SK-N-SH (cell line): Measurements from ENCODE around the gene PIP4K2C. TPM values are rescaled to one million over a fixed set of nuclear protein-coding genes. Genes with fewer than 3 reads are reported as not detected.

Experiments
- CTCF ChIA-PET: fragments of 300-600, 350-600 bp; formaldehyde crosslinking; extraction: SDS; loops from one replicate; lab custom pipeline; 2021; lab: Yijun Ruan, JAX
- POLR2A ChIA-PET: fragments of 350-600 bp; sonication (Branson Sonifier 250); formaldehyde crosslinking; extraction: SDS; loops from one replicate; lab custom pipeline; 2020; ENCODE audit warnings: antibody characterized with exemption, inconsistent platforms; lab: Yijun Ruan, JAX
- DNase-seq: peaks from one replicate; pipeline ENCODE4 v3.0.0; 2012
- H2AFZ ChIP-seq: fragments of 200-600 bp; sonication (generic); 2 replicates; pipeline ENCODE4 v1.8.1; 2016; ENCODE audit warnings: antibody characterized with exemption, mild to moderate bottlenecking, low read depth
- H3F3A ChIP-seq: fragments of 200-600 bp; sonication (generic); replicated peaks from 2 replicates; pipeline ENCODE3; 2016; ENCODE audit warnings: antibody characterized with exemption, mild to moderate bottlenecking; ENCODE audit not compliant: insufficient read depth
- H3K27ac ChIP-seq, 2 experiments: fragments of 200-500 bp in 1 of 2; fragments of 200-600 bp in 1 of 2; sonication (Bioruptor generic) in 1 of 2; sonication (generic), shearing (Covaris generic) in 1 of 2; 2 replicates each; pipeline versions ENCODE4 v1.5.1 to v1.6.1; 2014 to 2016; ENCODE audit warnings: low read depth in 2 of 2, inconsistent platforms in 1 of 2, low read length in 1 of 2, mild to moderate bottlenecking in 1 of 2, mixed read lengths in 1 of 2
- H3K27me3 ChIP-seq: fragments of 200-600 bp; sonication (generic), shearing (Covaris generic); 2 replicates; pipeline ENCODE4 v1.6.1; 2016; ENCODE audit warnings: mixed run types; ENCODE audit not compliant: insufficient read depth
- H3K36me3 ChIP-seq, 2 experiments: fragments of 200-500 bp in 1 of 2; fragments of 200-600 bp in 1 of 2; sonication (Bioruptor generic) in 1 of 2; sonication (generic) in 1 of 2; replicated peaks in 1 of 2; 2 replicates each; pipeline versions ENCODE3 to v1.5.1; 2014 to 2016; ENCODE audit warnings: low read length in 1 of 2, mild to moderate bottlenecking in 1 of 2; ENCODE audit not compliant: insufficient read depth in 2 of 2, control insufficient read depth in 1 of 2
- H3K4me1 ChIP-seq, 2 experiments: fragments of 200-500 bp in 1 of 2; fragments of 200-600 bp in 1 of 2; sonication (Bioruptor generic) in 1 of 2; sonication (generic), shearing (Covaris generic) in 1 of 2; 2 replicates each; pipeline versions ENCODE4 v1.5.1 to v1.6.1; 2014 to 2016; ENCODE audit warnings: low read depth in 1 of 2, low read length in 1 of 2, mixed run types in 1 of 2; ENCODE audit not compliant: insufficient read depth in 2 of 2, control insufficient read depth in 1 of 2
- H3K4me2 ChIP-seq: fragments of 200-600 bp; sonication (generic), shearing (Covaris generic); 2 replicates; pipeline ENCODE4 v1.6.1; 2017; ENCODE audit warnings: mixed run types
- H3K4me3 ChIP-seq, 2 experiments: fragments of 200-500 bp in 1 of 2; fragments of 200-600 bp in 1 of 2; sonication (Bioruptor generic) in 1 of 2; sonication (generic), shearing (Covaris generic) in 1 of 2; 2 replicates each; pipeline versions ENCODE4 v1.5.1 to v1.8.1; 2014 to 2016; ENCODE audit warnings: low read depth in 2 of 2, inconsistent platforms in 1 of 2, low read length in 1 of 2, mild to moderate bottlenecking in 1 of 2, mixed read lengths in 1 of 2, moderate library complexity in 1 of 2
- H3K79me2 ChIP-seq: fragments of 200-600 bp; sonication (generic); 2 replicates; pipeline ENCODE4 v1.8.1; 2017; ENCODE audit warnings: mild to moderate bottlenecking; ENCODE audit not compliant: insufficient read depth
- H3K9ac ChIP-seq: fragments of 200-600 bp; sonication (generic); 2 replicates; pipeline ENCODE4 v1.6.1; 2017; ENCODE audit warnings: mixed run types
- H3K9me2 ChIP-seq: fragments of 200-600 bp; sonication (generic); 2 replicates; pipeline ENCODE4 v1.6.1; 2017; ENCODE audit warnings: mixed run types
- H3K9me3 ChIP-seq: fragments of 200-600 bp; sonication (generic); 2 replicates; pipeline ENCODE4 v1.6.1; 2017; ENCODE audit warnings: mixed run types, mild to moderate bottlenecking, moderate library complexity
- H4K20me1 ChIP-seq: fragments of 200-600 bp; sonication (generic); 2 replicates; pipeline ENCODE4 v1.6.1; 2017; ENCODE audit warnings: mild to moderate bottlenecking, mixed run types; ENCODE audit not compliant: insufficient read depth
- CTCF ChIP-seq: fragments of 200-600 bp; sonication (generic); IDR thresholded peaks from 2 replicates; pipeline ENCODE4 v1.6.1; 2017; ENCODE audit warnings: antibody characterized with exemption, mild to moderate bottlenecking, moderate library complexity
- EP300 ChIP-seq, 2 experiments: IDR thresholded peaks; 2 replicates each; pipeline versions ENCODE4 v1.4.0 to v1.6.1; 2012; ENCODE audit warnings: borderline replicate concordance in 1 of 2, low read depth in 1 of 2, low read length in 1 of 2
- EZH2phosphoT487 ChIP-seq: fragments of 200-600 bp; sonication (generic); IDR thresholded peaks from 2 replicates; pipeline ENCODE4 v1.6.1; 2017; ENCODE audit warnings: low read depth, mixed run types, mild to moderate bottlenecking, antibody characterized with exemption, moderate library complexity, borderline replicate concordance
- FOSL2 ChIP-seq: IDR thresholded peaks from 2 replicates; pipeline ENCODE4 v1.4.0; 2012; ENCODE audit warnings: low read depth, mild to moderate bottlenecking, moderate library complexity, borderline replicate concordance
- FOXJ3 ChIP-seq: sonication (generic); formaldehyde crosslinking; IDR thresholded peaks from 2 replicates; pipeline ENCODE4 v1.5.1; 2020; ENCODE audit warnings: mild to moderate bottlenecking, missing genetic modification reagents
- FOXM1 ChIP-seq: IDR thresholded peaks from 2 replicates; pipeline ENCODE4 v1.4.0; 2012; ENCODE audit warnings: low read depth, mild to moderate bottlenecking
- GABPA ChIP-seq: IDR thresholded peaks from 2 replicates; pipeline ENCODE4 v1.4.0; 2012; ENCODE audit warnings: low read depth, mild to moderate bottlenecking
- IRF3 ChIP-seq: fragments of 150-350 bp; IDR thresholded peaks from 2 replicates; pipeline ENCODE4 v1.6.1; 2016; ENCODE audit warnings: mild to moderate bottlenecking, low read depth, low read length
- JUND ChIP-seq: IDR thresholded peaks from 2 replicates; pipeline ENCODE4 v1.4.0; 2012
- MXI1 ChIP-seq: IDR thresholded peaks from 2 replicates; pipeline ENCODE4 v1.6.1; 2012; ENCODE audit warnings: mild to moderate bottlenecking, low read depth, low read length, improper control_type of control experiment
- NFIC ChIP-seq: IDR thresholded peaks from 2 replicates; pipeline ENCODE4 v1.4.0; 2012; ENCODE audit warnings: borderline replicate concordance
- NRF1 ChIP-seq: IDR thresholded peaks from 2 replicates; pipeline ENCODE4 v1.6.1; 2012; ENCODE audit warnings: low read depth, mild to moderate bottlenecking, low read length
- PBX3 ChIP-seq: IDR thresholded peaks from 2 replicates; pipeline ENCODE4; 2012
- POLR2AphosphoS5 ChIP-seq: IDR thresholded peaks from 2 replicates; pipeline ENCODE4 v1.6.1; 2012; ENCODE audit warnings: low read depth, low read length
- RAD21 ChIP-seq: IDR thresholded peaks from 2 replicates; pipeline ENCODE4 v1.6.1; 2012; ENCODE audit warnings: mild to moderate bottlenecking, low read length
- RCOR1 ChIP-seq: fragments of 150-350 bp; IDR thresholded peaks from 2 replicates; pipeline ENCODE4 v1.6.1; 2017; ENCODE audit warnings: antibody characterized with exemption, low read length
- RFX5 ChIP-seq: IDR thresholded peaks from 2 replicates; pipeline ENCODE4 v1.6.1; 2012; ENCODE audit warnings: mild to moderate bottlenecking, improper control_type of control experiment, low read length
- RXRA ChIP-seq: IDR thresholded peaks from 2 replicates; pipeline ENCODE4 v1.4.0; 2012; ENCODE audit warnings: low read depth, mild to moderate bottlenecking, borderline replicate concordance
- SIN3A ChIP-seq: IDR thresholded peaks from 2 replicates; pipeline ENCODE4 v1.6.1; 2012; ENCODE audit warnings: low read depth, mild to moderate bottlenecking, low read length, moderate library complexity, borderline replicate concordance
- TCF12 ChIP-seq: IDR thresholded peaks from 2 replicates; pipeline ENCODE4 v1.4.0; 2012
- TEAD4 ChIP-seq: IDR thresholded peaks from 2 replicates; pipeline ENCODE4 v1.4.0; 2012; ENCODE audit warnings: mild to moderate bottlenecking, borderline replicate concordance; ENCODE audit not compliant: insufficient read depth
- USF2 ChIP-seq: fragments of 150-350 bp; IDR thresholded peaks from 2 replicates; pipeline ENCODE4 v1.6.1; 2017; ENCODE audit warnings: antibody characterized with exemption, low read length, low read depth, borderline replicate concordance
- YY1 ChIP-seq: IDR thresholded peaks from 2 replicates; pipeline ENCODE4 v1.4.0; 2012; ENCODE audit warnings: low read depth, mild to moderate bottlenecking
- WGBS: methylation state at CpG from one replicate; pipeline ENCODE4 v1.1.6; 2017; ENCODE audit warnings: low lambda C conversion rate; 5-methylcytosine and 5-hydroxymethylcytosine counted together
- polyA plus RNA-seq, 3 experiments: library from polyadenylated mRNA; depleted of rRNA; stranded (reverse); fragments of >200 nt; gene quantifications; 2 replicates each; pipeline ENCODE4 v1.2.3, GENCODE V29; 2012

PIP4K2C gene
- polyA plus RNA-seq, 1 of the 3 experiments (the other 2 are of a cell fraction) = 34.2 TPM

- Histone ChIP-seq H2AFZ (peak overlapping the region; percentile 82), H3K4me3 (peak overlapping the region; percentile 89 to 92), H3K36me3 (peaks cover 0 to 12% of the 10 kb centered on the region in 2 experiments), H4K20me1 (no peaks in the 10 kb centered on the region), H3K4me1 (peaks cover 8 to 14% of the 10 kb centered on the region in 2 experiments; a peak in 2 of 4 replicates), H3K79me2 (peaks cover 8% of the 10 kb centered on the region; the same call in 1 of the 2 replicates), H3K27ac (peak overlapping the region in 1 of 2 experiments; percentile 45; a peak in 1 of 4 replicates), H3K9ac (peak overlapping the region; percentile 67; the same call in 1 of the 2 replicates), H3K4me2 (peak overlapping the region; percentile 92), H3K27me3 (no peaks in the 10 kb centered on the region), H3F3A (peaks cover 3% of the 10 kb centered on the region), H3K9me3 (no peaks in the 10 kb centered on the region), H3K9me2 (no peaks in the 10 kb centered on the region)
- TF ChIP-seq PBX3 (no peak), USF2 (no peak), NFIC (no peak), EZH2phosphoT487 (no peak), NRF1 (no peak), POLR2AphosphoS5 (no peak), MXI1 (no peak), IRF3 (no peak)
- POLR2A ChIA-PET = interaction anchor here (1.2 to 2.7 kb wide), 3 partner anchors 9 to 24 kb away, joined by 3 to 21 read pairs (median 6); partner anchors contain the start of gene ARHGEF25
- CTCF ChIA-PET = interaction anchor here (0.8 to 7.0 kb wide), 8 partner anchors 8 to 145 kb away, joined by 3 to 85 read pairs (median 4); partner anchors contain the start of gene B4GALNT1
- no peak for DNase-seq
- WGBS = 15% methylated on average over 2 of the region's 2 CpGs
Observed at GRCh38 chr12:57590479-57590863, 521 bp upstream of the PIP4K2C start.

- Histone ChIP-seq H3K4me3 (peak overlapping the region; percentile 89 to 92), H3K36me3 (peaks cover 7 to 13% of the 10 kb centered on the region in 2 experiments), H3F3A (peaks cover 3% of the 10 kb centered on the region), H3K4me1 (peaks cover 8 to 14% of the 10 kb centered on the region in 2 experiments; a peak in 2 of 4 replicates), H3K9me2 (no peaks in the 10 kb centered on the region), H3K9me3 (no peaks in the 10 kb centered on the region), H2AFZ (peak overlapping the region; percentile 82), H3K27ac (no peak overlapping the region), H3K79me2 (peaks cover 8% of the 10 kb centered on the region; the same call in 1 of the 2 replicates), H3K9ac (peak overlapping the region; percentile 67), H4K20me1 (no peaks in the 10 kb centered on the region), H3K27me3 (no peaks in the 10 kb centered on the region), H3K4me2 (peak overlapping the region; percentile 92)
- ChIA-PET CTCF (interaction anchor here (0.7 to 7.0 kb wide), 11 partner anchors 10 to 144 kb away, joined by 3 to 85 read pairs (median 6); partner anchors contain the start of genes B4GALNT1 and OS9), POLR2A (interaction anchor here (1.1 to 2.7 kb wide), 6 partner anchors 8 to 153 kb away, joined by 3 to 21 read pairs (median 6); partner anchors contain the start of genes ARHGEF25 and TSPAN31)
- DNase-seq = no peak
- WGBS = 56% methylated on average over 10 of the region's 10 CpGs
- TF ChIP-seq SIN3A (no peak), RAD21 (no peak), GABPA (no peak), YY1 (no peak), RXRA (no peak), FOXM1 (no peak), POLR2AphosphoS5 (no peak), JUND (no peak), FOSL2 (no peak), RCOR1 (no peak), NRF1 (no peak), EP300 (IDR thresholded peaks at IDR 0.05; ENCODE audit: borderline replicate concordance in 1 of 2, low read depth in 1 of 2, low read length in 1 of 2) (no peak), TEAD4 (no peak), MXI1 (no peak), FOXJ3 (no peak), CTCF (no peak), TCF12 (no peak), RFX5 (no peak), EZH2phosphoT487 (no peak)
Observed at GRCh38 chr12:57591782-57592325, 862 bp downstream of the PIP4K2C start.
